Measurements from ENCODE around the gene SYNCRIP.
"Not testable (repeated sequence)": the region's sequence is repeated elsewhere in the genome, so short reads cannot be mapped to it uniquely, and the experiment has no call there.

SYNCRIP gene

DNA sequence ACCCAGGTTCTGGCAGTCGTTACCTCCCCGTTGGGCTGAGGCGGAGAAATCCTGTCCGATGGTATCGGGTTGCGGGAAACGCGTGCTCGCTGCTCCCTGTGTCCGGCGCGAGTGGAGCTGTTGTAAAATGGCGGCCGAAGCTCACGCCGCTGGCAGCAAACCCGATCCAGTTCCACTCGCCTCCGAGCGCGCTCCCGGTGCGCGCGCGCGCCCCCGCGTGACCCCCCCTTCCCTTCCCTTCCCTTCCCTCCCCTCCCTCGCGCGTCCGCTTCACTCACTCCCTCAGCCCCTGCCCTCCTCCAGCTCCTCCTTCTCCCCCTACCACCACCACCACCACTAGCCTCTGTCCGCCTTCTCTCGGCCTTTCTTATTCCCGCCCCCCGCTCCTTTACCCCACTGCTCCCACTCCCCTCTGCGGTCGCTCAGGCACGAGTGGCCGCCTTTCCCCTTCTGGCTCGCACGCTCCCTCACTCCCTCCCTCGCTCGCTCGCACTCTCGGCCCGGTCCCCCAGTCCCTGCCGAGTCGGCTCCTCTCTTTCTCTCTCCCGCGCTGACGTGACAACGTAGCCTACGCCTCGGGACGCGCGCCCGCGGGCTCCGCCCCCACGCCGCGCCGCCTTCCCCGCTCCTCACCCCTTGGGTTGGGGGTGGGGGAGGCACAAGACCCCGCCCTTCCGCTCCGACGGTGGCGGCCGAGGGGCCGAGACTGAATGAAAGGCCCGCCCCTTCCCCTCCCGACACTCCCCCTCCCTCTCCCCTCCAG lies at the start of gene SYNCRIP:
TSS of gene SYNCRIP (minus strand) at position 113 of the 763 bp plus-strand sequence. CDS start 1,447 bp downstream, outside the sequence.
- DNase-seq, result peak; percentile 97

- DNase-seq, result no peak
These were observed 48.8 kb upstream of the SYNCRIP start for GRCh38 chr6:85691478-85691877.

- no peak for DNase-seq
These were observed 47.4 kb upstream of the SYNCRIP start for GRCh38 chr6:85690071-85690470.

DNA sequence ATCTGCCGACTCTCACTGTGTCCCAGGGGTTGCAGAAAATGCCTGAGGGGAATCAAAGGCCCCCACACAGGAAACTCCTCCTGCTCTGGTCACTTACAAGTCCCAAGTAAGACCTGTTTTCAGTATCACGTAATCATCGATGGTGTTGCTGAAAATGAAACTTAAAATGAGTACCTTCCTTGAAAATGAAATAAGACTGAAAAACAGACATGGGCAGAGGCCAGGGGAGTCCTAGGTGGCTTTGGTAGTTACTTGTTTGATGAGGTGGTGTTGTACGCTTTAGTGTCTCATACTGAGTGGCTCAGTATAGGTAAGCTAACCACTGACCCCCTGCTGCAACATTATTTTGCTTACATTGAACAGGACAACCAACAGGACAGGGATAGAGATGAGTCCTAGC lies 43.0 kb upstream of the SYNCRIP start:
- no peak for DNase-seq

DNA sequence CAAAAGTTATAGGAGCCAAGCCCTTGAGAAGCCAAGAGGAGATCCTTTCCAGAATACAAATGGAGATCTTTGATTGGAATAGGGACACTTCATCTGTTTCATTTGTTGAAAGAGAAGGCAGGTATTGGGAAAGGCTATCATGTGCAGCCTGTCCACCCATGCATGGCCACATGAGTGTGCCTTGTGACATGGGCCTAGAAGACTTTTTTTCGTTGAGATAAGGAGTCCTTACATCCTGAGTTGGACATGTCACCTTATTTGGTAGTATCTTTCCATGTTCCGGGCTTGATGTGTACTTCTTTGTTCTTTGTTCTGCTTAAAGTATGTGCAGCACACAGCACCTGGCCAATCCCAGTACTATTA lies 42.1 kb upstream of the SYNCRIP start:
- DNase-seq, result no peak

DNA sequence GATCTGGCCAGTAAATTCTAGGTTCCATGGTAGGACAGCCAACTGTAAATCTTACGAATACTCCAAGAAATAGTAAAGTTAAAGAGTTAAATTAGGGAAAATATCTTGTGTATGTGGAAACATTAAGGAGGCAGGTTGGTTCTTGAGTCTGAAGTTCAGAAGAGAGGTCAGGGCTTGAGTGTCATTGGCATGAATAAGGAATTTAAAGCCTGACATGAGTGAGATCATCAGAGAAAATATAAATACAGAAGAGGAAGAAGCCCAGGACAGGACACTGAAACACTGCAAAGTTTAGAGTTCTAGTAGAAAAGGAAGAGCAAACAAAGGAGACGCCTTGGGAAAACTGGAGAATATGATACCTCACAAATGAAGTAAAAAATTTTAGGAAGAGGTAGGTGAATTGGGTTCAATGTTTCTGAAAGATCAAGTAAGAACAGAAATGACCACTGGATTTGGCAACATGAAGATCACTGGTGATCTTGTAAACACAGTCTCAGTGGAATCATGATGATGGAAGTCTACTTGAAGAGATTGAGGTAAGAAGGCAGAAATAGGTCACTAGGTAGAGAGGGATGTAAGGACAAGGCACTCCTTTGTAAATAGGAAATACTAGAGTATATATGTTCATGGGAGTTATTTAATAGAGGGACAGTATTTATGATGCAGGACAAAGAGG lies 41.6 kb upstream of the SYNCRIP start:
- peak; percentile 36 for DNase-seq

GRCh38 chr6:85681899-85682298 lies 39.2 kb upstream of the SYNCRIP start:
- DNase-seq, result not testable (repeated sequence)

- DNase-seq, result no peak
These were observed 37.7 kb upstream of the SYNCRIP start for GRCh38 chr6:85680388-85680787.

DNA sequence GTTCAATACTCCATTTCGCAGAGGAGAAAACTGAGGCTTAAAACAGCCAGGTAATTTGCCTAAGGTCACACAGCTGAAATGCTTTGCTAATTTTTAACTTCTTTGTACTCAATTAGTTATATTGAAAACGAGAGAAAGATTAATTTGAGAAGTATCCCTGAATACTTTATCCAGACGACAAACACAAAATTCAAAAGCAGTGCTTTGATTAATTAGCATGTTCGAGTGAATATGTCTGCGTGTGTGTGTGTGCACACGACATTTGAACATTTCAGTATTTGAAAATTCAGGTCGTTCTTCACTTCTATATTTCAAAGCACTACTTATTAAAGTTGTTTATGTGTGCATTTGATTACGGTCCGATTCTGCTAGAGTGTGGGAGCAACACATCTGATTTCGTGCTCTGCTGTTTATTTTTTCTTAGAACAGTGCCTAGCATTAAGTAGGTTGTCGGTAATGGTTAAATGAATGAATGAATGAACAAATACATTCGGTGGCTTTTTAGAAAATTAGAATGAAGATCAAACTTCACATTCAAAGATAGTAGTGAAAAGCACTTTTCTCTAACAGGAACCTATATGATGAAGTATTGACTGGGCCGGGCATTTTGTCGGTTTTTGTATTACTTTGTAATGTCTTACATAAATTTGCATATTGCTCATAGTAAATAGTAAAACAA lies 36.9 kb upstream of the SYNCRIP start:
- no peak for DNase-seq

DNA sequence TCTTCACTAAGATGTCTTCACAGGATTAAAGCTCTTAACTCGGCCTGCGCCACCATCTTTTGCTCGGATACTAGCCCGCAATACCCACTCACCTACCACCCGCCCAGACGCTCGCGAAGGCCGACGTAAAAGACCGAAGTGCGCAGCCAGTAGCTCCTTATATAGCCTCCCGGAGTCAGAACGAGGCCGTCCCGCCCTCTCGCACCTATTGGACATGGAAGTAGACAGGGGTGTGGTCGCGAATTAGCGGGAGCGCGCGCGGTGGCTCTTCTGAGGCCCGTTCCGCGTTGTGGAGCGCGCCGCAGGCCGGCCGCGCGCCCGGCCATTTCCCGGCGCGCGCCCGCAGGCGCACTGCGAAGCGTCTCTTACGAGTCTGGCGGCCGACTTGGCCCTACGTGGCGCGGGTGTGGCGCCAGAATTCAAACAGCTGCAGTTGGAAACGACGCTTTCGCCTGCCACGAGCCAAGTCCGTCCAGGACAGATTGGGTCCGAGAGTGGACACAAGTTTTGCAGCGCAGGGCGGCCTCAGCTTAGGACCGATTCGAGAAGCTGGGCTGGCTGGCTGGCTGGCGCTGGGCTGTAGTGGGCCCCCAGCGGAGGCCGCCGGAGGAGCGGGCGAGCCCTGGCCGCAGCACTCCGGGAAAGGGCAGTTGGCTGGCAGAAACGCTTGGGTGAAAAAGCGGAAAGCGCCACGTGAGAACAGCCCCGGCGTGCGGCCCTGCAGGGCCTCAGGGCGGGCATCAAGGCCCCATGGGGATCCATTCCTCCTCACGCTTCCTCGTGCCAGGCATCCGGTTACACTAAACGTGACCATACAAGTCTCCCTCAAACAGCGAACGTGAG lies 36.1 kb upstream of the SYNCRIP start:
- peak; percentile 99 for DNase-seq

GRCh38 chr6:85678026-85678601 lies 35.4 kb upstream of the SYNCRIP start:
- DNase-seq, result no peak

GRCh38 chr6:85677234-85677956 lies 34.7 kb upstream of the SYNCRIP start:
- peak; percentile 29 for DNase-seq

DNA sequence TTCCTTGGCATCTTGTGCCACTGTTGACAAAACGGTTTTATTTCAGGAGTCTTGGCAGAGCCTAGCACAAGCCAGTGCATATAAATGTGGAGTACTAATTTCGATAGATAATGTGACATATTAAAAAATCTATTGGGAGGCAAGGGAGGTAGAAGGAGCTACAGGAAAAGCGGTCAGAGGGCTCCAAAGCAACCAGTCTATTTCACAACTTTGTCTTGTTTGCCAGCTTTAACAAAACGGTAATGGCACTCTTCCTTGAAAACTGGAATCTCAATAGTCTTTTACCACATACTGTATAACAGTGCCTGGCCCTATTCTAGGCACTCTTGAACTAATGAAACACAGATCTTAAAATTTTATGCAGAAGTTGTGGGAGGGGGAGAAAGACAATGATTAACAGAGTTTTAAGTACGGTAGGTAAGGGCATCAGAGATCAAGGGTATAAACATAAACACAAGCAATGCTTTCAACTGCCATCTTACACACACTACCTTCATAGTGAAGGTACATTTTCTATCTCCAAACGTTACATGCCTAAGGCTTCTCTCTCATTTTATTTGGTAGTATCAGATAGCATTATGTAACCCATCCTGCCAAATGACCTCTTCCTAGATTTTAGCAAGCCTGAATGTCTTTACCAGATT lies 33.5 kb upstream of the SYNCRIP start:
- DNase-seq, result peak; percentile 26

DNA sequence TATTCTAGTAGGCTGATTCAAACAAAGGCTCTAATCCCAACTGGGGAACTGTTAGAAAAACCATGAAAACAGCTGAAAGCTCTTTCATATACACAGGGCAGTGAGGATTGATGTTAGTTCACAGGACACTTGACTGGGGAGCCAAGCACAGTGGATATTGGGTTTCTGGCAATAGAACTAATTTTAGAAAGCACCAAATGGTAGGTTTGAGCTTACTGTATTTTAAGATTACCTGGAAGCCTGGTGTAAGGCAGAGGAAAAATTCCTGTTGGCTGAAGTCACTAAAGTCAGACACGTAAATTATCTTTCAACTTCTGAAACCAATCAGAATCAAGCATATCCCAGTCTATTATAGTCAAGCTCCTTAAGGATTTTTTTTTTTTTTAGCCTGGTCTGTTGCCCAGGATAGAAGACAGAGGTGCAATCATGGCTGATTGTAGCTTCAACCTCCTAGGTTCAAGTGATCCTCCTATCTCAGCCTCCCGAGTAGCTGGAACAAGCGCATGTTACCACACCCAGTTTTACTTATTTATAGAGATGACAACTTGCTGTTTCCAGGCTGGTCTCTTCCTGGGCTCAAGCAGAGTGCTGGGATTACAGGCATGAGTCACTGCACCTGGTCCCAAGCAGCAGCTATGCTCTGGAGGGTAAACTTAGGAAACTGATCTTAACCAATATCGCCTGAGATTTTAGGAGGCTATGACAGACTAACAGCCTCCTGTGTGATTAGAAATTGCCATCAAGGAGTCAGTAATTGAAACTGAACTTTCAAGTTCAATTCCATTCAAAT lies 32.5 kb upstream of the SYNCRIP start:
- DNase-seq, result peak; percentile 83

- no peak for DNase-seq
These were observed 31.9 kb upstream of the SYNCRIP start for GRCh38 chr6:85674604-85675003.

DNA sequence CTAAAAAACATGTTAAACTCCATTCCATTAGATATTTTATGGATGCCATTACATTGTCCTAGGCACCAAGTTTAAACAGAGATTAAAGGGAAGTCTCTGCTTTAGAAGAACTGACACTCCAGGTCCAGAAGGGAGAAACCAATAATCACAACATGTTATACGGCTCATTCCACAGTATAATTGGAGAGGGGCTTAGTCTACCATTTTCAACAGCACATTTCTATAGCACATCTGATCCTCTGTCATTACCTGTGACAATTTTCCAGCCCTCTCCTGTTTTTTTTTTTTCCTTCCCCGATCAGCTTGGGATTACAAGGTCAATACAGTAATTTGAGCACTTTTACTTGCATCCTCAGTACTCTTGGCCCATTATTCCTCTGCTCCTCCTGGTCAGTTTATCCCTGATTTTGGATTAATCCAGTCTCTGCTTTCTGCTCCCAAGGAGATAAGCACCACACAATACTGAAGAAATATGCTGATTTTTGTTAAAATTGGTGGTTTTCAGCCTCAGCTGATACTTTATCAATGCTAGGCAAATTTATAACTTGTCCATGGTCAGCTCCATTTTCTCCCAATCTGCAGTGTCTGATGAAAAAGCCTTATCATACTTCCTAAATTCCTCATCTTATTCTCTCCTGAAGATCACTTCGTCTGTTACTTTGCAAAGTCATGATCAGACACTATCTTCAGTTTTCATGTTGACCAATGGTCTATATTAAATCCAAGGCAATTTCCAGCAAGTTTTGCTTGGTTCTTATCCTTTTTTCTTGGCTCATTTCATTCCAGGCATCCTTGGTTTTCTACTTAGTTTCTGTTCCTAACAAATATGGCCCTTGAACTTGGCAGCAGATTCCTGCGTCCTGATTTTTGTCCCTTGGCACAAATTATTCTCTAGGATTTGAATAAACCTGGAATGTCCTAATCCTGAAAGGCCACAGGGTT lies 30.8 kb upstream of the SYNCRIP start:
- DNase-seq, result no peak

DNA sequence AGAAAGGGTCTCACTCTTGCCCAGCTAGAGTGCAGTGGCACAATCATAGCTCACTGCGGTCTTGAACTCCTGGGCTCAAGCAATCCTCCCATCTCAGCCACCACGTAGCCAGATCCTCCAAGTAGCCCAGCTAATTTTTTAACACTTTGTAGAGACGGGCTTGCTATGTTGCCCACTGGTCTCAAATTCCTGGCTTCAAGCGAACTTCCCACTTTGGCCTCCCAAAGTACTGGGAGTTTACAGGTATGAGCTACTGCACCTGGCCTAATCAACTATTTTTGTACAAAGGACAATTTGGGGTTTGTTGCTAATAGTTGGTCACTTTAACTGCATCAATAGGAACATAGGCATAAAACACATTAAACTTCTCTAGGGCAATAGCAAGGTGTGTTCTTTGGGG lies 29.9 kb upstream of the SYNCRIP start:
- no peak for DNase-seq

DNA sequence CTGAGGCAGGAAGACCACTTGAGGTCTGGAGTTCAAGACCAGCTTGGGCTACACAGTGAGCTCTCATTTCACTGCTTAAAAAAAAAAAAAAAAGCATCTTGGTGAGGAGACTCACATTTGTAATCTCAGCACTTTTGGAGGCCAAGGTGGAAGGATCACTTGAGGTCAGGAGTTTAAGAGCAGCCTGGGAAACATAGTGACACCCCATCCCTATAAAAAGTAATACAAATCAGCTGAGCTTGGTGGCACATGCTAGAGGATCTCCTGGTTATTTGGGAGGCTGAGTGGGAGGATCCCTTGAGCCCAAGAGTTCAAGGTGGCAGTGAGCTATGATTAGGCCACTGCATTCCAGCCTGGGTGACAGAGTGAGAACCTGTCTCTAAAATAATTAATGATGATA lies 29.4 kb upstream of the SYNCRIP start:
- DNase-seq, result no peak

GRCh38 chr6:85670573-85670972 lies 27.9 kb upstream of the SYNCRIP start:
- DNase-seq, result peak; percentile 21

Data from HCEC 1CT (cell line).